NCI-H2029 (cell line): Measurements from ENCODE around the gene WDR19.
"Not testable (repeated sequence)": the region's sequence is repeated elsewhere in the genome, so short reads cannot be mapped to it uniquely, and the experiment has no call there.

Experiments
- DNase-seq: peaks from one replicate; lab custom pipeline; 2025; lab: John Stamatoyannopoulos, UW

WDR19 gene

DNA sequence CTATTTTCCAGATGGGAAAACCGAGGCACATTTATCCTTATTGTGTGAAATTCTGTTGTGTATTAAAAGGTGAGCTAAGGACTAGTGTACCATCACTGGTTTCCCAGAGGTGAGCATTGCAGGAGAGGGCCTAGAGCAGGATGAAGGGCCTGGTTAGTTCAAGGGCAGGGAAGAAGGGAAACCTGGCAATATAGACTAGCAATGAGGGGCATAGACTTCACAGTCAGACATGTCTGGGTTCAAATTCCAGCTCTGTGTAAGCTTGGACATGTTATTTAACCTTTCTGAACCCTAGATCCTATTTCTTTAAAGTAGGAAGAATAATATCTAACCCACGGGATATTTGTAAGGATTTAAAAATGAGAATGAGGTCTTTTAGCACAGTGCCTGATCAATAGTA is 50.8 kb downstream of the WDR19 start:
- DNase-seq: no peak

DNA sequence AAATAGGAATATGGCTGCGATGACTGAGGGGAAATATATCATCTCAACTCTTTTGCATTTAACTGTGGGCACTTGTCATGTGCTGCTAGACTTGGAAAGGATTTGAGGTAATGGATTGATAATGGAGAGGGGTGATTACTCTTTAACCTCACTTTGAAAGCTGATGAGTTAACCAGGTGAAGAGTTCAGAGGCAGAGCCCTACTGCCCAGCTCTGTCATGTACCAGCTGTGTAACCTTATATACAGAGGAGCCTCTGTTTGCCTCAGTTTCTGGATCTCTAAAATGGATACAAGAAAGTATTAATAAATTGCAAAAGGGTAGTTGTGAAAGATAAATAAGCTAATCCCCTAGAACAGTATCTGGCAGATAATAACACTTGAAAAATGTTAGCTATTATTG is 51.5 kb downstream of the WDR19 start:
- DNase-seq: no peak

DNA sequence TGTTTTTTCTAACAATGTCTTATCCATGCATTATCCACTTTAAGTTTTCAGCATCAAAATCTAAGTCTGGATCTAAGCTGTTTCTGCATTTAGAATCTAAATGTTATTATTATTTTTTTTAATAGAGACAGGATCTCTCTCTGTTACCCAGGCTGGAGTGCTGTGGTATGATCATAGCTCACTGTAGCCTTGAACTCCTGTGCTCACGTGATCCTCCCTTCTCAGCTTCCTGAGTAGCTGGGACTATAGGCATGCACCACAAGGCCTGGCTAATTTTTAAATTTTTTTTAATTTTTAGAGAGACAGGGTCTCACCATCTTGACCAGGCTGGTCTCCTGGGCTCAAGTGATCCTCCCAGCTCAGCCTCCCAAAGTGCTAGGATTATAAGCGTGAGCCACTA is 52.7 kb downstream of the WDR19 start:
- DNase-seq: no peak

DNA sequence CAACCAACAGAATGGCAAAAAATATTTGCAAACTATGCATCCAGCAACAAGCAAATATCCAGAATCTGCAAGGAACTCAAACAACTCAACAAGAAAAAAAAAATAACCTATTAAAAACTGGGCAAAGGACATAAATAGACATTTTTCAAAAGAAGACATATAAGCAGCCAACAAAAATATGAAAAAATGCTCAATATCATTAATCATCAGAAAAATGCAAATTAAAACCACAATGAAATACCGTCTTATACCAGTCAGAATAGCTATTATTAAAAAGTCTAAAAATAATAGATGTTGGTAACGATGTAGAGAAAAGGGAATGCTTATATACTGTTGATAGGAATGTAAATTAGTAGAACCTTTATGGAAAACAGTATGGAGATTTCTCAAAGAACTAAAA is 53.4 kb downstream of the WDR19 start:
- DNase-seq: no peak

DNA sequence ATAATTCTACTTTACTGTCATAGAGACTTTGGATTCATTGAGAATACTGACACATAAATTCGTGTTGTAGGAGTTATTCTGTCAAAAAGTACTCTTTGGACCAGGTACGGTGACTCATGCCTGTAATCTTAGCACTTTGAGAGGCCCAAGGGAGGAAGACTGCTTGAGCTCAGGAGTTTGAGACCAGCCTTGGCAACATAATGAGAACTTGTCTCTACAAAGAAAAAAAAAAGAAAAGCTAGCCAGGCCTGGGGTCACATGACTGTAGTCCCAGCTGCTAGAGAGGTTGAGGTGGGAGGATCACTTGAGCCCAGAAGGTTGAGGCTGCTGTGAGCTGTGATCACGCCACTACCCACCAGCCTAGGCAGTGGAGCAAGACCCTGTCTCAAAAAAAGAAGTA is 54.9 kb downstream of the WDR19 start:
- no peak for DNase-seq

DNA sequence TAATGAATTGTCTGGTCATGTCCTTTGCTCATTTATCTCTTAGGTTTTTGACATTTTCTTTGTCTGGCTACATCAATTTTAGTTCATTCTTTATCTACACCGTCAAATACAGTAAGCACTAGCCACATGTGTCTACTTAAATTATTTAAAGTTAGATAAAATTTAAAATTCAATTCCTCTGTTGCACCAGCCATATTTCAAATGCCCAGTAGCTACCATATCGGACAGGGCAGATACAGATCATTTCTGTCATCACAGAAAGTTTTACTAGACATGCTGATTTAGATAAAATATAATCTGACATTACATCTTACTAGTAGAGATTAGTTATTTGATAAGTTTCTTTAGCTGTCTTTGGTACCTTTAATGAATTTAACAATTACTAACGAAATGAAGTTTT is 61.1 kb downstream of the WDR19 start:
- DNase-seq: no peak

DNA sequence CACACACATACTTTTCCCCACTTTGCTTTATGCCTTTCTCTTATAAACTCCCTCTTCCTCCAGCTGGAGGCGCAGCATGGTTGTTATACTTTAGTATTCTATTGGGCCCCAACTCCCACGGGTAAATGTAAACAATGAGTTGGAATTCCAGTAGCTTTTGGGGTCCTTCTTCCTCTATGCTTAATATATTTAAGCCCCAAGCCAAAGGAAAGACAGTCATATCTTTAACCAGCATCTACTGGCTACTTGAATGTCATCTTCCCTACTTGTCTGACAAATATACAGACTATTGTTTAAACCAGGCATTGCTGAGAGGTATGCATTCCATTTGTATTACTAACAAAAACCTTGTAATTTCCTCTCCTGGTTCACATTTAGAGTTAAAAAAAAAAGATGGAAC is 72.9 kb downstream of the WDR19 start:
- no peak for DNase-seq

DNA sequence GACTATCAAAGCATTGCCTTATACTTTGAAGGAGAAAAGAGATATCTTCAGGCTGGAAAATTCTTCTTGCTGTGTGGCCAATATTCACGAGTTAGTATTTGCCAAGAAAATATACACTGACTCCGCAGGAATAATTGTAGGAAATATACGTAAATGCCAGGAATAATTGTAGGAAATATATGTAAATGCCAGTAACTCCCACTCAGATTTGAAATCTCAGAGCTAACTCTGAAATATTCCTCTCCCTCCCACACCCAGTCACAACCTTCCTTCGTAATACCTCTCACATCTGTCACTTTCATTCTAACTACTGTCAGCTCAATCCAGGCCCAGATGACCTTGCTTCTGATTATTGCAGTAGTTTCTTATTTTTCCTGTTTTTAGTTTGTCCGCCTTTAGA is 73.5 kb downstream of the WDR19 start:
- DNase-seq: no peak

DNA sequence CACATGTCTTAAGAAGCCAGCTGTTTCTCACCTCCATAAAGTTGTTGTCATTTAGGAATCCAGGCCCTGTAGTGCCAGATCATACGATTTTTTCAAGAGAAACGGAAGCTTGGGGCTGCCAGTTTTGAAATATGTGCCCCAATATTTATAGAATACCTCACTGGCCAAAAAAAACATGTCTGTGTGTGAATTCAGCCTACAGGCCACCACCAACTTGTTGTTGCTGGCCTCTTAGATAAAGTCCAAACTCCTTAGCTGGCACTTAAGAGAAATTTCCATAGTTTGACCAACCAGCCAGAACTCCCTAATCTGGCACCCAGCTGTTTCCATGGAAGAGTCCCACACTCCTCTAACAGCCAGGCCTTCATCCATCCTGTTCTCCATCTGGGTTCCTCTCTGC is 74.1 kb downstream of the WDR19 start:
- no peak for DNase-seq

DNA sequence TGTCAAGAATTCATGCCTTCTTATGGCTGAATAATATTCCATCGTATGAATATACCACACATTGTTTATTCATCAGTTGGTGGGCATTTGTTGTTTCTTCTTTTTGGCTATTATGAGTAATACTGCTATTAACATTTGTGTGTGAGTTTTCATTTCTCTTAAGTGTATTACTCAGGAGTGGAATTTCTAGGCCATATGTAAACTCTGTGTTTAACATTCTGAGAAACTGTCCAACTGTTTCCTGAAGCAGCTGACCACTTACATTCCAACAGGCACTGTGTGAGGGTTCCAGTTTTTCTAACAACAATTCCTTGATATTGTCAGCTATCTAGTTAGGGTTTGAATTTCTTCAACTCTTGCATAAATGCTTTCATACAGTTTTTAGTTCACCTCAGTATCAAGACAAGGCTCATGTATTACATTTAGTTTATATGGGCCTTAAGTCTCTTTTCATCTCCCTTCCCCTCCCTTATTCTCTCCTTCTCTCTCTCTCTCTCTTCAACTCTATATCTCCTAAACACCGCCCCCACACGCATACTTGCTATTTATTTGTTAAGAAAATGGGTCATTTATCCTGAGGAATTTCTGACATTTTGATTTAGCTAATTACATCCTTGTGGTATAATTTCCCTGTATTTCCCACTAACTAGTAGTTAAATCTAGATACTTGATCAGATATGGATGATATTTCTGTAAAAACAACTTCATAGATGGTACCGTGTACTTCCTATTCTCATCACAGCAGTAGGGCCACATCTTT is 77.4 kb downstream of the WDR19 start:
- no peak for DNase-seq

DNA sequence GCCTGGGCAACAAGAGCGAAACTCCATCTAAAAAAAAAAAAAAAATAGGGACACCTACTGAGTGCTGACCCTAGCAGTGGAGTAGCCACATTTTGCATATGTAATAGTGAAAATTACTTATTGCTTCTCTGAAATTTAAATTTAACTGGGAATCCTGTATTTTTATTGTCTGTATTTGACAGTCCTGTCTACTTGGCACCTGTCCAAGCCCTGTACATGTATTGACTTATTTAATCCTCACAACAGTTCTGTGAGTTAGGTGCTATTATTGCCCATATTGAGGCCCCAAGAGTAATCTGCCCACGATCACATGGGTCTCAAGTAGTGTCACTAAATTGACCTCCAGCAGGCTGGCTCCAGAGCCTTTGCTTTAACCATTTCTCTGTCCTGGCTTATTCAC is 81.6 kb downstream of the WDR19 start:
- DNase-seq: no peak

DNA sequence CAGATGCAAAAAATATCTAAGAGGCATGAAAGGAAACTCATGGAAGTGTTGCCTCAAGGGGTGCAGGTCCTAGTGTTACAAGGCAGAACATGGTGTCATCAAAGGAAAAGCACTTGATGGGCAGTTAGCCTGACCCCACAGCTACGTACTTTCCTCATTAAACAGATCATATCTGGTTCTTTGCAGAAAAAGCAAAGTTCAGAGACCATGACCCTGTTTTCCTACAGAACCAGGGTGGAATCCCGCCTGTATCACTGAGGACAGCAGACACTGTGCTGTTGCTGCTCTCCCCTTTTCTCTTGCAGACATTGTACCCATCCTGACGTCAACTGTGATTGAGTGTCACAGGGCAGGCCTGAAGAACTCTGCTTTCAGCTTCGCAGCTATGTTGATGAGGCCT is 92.2 kb downstream of the WDR19 start:
- DNase-seq: no peak

DNA sequence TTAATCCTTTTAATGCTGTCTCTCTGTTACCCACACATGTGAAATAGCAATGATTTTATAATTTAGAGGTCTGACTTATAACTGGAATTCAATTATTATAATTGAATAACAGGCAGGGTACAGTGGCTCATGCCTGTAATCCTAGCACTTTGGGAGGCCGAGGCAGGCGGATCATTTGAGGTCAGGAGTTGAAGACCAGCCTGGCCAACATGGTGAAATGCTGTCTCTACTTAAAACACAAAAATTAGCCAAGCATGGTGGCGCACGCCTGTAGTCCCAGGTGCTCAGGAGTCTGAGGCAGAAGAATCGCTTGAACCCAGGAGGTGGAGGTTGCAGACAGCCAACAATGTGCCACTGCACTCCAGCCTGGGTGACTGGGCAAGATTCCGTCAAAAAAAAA is 95.3 kb downstream of the WDR19 start:
- DNase-seq: not testable (repeated sequence)

DNA sequence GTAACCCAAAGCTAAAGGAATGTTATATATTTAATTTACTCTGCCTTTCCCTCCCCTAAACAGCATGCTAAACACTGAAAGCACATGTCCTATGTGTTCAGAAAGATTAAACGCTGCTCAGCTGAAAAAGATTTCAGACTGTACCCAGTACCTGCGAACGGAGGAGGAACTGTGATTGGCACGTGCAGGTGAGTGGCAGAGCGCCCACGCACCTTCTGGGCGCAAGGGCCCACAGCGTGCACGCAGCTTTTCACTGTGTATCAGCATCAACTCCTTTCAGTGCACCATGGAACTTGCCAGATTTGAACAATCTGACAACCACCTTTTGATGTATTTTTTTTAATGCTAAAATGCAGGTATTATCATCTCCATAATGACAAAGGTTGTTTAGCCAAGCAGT is 96.1 kb downstream of the WDR19 start:
- no peak for DNase-seq

DNA sequence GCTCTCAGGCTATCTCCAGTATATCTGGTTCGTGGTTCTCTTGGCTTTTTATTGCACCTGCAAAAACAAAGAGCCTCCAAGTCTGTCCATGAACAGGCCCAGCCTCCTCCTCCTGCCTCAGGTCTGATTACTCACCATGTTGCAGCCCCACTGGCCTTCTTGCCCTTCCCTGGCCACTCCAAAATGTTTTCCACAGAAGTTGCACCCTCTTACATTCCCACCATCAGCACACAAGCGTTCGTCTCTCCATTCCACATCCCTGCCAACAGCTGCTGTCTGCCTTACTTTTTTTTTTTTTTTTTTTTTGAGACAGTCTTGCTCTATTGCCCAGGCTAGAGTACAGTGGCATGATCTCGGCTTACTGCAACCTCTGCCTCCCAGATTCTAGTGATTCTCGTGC is 97.1 kb downstream of the WDR19 start:
- DNase-seq: no peak

DNA sequence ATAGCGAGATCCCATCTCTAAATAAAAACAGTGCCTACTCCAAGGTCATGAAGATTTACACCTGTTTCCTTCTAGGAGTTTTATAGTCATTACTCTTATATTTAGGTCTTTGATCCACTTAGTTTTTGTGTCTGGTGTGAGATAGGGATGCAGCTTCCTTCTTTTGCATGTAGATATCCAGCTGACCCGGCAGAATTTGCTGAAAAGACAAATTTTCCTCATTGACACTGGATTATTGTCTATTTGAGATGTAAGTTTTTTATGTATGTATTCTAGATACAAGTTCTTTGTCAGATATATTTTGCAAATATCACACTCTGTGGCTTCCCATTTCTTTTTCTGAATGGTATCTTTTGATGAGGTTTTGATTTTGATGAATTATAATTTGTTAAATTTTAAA is 98.4 kb downstream of the WDR19 start:
- DNase-seq: no peak

DNA sequence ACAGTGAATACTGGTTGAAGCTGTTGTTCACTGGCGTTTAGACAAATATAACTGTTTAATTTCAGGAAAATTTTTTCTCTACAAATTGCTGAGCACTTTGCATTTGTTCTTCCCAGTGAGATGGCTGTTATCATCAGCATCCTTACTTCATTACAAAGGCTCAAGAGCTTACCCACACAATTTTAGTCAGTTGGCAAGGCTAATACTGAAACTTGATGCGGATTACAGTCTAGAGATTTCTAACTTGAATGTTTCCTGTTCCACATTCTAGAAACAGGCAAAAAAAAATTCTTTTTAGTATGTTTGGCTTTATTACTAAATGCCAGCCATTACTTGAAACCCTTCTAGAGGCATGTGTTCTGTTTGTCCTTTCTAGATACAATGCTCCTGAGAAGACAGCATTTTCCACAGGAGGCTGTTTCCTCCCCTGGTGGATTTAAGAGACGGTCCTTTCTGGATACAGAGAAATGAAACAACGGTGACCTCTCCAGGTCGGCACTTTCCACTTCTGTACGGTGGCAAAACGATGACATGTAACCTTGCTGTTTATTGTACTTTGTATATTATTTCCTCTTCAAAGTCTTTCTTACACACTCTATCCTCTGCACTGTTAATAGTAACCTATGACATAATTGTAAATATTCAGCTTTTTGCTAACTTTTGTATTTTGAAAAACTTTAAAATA is 102.9 kb downstream of the WDR19 start:
- no peak for DNase-seq

DNA sequence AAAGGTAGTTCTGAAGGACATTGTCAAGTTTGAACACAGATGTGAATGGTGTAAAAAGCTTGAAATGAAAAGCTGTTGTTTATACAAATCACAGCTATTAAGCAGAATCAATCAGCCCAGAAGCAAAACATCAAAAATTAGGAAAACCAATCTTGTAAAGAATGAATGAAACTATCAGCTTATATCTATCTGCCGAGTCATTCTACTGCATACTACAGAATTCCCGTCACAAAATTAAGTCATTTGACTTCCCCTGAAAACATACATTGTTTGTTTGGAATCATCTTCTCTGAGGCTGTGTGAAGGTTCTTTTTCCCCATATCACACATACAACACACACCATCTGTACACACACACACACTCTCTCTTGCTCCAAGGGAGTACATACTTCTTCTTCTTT is 103.5 kb downstream of the WDR19 start:
- DNase-seq: no peak

DNA sequence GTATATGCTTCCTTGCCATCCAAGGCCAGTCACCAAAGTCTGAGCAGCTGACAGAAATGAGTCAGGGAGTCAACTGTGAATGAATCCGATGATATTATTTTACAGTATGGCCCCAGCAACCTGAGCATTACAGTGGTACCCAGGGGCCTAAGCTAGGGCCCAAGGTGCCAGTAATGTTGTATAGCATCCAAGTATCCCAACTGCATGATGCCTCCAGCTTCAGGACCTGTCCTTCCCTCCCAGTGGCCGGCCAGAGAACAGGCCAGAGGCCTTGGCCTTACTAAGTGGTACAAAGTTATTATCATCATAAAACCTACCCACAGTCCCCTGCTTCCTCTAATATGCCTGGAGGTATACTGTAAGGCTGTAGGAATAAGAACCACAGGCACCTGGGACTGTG is 103.9 kb downstream of the WDR19 start:
- DNase-seq: no peak

DNA sequence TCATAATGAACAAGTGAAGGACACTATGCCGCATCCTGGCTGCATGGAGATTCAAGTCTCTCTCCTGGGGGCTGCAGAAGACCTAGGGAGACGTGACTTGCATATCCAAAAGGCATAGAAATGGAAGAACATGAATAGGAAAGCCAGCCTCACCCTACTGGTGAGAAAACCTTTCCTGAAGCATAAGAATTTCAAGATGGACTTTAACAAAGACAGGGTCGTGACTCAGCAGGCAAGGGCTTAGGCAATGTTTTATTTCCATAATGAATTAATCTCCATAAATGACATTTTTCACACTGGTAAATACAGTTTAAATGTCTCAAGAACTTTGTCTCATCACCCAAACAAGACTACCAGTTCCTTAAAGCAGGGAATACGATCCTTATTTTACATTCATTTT is 104.9 kb downstream of the WDR19 start:
- no peak for DNase-seq

DNA sequence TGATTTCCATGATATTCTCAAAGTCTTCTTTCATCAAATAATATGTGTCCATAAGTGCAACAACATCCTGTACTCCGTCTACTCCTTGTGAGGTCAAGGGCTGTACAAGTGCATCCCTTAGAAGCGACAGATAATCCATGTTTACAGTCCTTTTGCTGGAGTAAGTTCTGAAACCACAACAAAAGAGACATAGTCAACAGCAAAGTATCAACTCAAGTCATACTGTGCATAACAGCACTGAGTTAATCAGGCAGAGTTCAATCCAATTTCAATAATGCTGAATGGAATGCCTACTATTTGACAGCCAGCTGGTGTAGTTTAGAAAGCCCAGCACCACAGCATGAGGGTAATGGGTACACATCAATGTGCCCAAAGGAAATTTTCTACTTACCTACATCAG is 109.4 kb downstream of the WDR19 start:
- DNase-seq: no peak

DNA sequence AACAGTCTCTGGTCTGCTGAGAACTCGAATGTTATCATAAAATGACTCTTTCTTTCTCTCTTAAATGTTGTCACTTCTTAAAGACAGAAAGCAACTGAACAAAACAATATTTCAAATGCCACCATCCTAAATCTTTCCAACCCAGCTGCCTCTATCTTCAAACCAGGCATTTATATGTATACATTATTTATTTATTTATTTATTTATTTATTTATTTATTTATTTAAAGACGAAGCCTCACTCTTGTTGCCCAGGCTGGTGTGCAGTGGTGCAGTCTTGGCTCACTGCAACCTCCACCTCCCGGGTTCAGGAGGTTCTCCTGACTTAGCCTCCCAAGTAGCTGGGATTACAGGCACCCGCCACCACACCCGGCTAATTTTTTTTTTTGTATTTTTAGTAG is 110.1 kb downstream of the WDR19 start:
- not testable (repeated sequence) for DNase-seq

DNA sequence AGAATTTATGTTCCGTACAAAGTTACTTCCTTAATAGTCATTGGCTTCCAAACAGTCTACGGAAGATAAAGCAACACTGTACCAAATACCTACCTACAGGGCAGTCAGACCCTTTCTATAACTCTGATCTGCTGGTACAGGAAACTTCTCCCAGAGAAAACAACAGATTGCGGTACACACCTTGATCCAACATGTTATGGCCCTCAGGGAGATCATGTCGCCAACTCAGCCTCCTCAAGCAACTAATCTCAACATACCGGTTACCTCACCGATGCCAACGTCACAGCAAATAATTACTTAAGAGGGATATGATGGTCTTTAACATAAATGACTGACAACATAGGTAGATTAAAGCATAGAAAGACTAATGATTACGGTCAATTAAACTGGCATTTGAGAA is 113.5 kb downstream of the WDR19 start:
- DNase-seq: no peak

DNA sequence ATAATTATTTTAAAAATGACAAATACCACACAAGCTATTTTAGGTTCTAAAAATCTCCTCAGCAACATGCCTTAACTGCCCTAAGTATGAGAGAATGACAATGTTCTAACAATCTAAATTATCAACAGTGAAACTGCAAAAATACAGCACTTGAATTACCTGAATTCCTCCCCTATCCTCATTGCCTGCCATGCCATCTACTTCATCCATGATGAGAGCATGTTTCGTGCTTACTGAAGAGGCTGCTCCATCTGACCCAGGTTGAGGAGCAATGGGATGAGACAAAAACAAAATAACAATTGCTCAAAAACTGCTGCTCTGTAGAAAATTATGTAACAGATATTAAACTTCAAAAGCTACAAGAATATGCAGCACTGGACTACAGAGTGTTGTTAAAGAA is 120.6 kb downstream of the WDR19 start:
- no peak for DNase-seq
